ENCODE results near the gene MMUT. TPM values are rescaled to one million over a fixed set of nuclear protein-coding genes. Genes with fewer than 3 reads are reported as not detected.
"Not testable (repeated sequence)": the region's sequence is repeated elsewhere in the genome, so short reads cannot be mapped to it uniquely, and the experiment has no call there.

Gene MMUT
- polyA plus RNA-seq, 3 donors from 2014 or later, result 5.6 to 8.5 (median 8.2) TPM

DNA sequence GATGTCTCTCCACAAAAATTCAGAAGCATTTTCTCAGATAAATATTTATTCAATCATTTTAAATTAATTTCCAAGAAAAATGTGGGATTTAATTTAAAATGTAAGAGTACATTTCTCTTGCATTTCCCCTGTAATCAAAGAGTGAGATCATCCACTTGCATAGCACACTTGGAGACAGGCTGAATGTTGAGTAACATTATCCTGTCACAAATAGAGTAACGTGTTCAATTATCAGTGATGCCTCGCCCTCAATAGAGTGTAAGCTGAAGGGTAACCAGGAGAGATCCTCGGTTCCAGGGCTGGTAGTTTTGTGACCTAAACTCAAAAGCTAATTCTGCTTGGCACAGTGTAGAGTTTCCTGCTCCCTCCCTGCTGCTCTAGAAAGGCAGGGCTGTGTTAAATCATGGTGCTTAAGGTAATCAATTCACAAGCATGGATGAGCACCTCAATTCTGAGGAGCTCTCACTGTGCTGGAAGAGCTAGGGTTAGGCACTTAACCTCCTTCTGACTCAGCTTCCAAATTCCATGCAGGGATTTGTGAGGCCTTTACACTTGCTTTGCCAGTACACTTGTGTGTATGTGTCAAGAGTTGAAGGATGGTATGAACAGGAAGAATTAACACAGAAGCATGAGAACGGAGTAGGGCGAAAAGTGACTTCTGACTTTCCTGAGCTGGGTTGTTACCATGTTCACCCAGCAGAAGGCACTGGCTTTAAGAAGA is 56.6 kb downstream of the MMUT start:
- Mint-ChIP-seq H3K4me3 (no peak overlapping the region), H3K4me1 (no peaks in the 10 kb centered on the region), H3K27me3 (ENCODE audit: low read depth in 3 of 3) (no peaks in the 10 kb centered on the region), H3K9me3 (no peaks in the 10 kb centered on the region), H3K27ac (no peak overlapping the region), H3K36me3 (no peaks in the 10 kb centered on the region)
- no peak for DNase-seq

DNA sequence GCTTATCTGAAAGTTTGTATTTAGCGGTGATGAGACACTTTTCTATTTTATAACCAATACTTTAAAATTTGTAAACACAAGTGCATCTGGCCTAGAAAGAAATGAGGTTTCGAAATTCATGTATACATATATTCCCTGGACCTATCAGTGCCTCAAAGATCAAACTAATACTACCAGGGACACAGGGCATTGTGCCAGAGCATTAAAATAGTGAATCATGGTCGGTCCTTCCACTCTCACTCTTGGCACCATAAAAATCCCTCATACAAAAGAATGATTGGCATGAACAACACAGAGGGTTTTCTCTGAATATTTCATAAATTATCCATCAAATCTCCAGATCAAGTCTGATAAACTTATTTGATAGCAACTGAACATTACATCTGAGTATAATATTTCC is 62.0 kb downstream of the MMUT start:
- H3K36me3 Mint-ChIP-seq, result no peaks in the 10 kb centered on the region
- H3K4me1 Mint-ChIP-seq, result no peaks in the 10 kb centered on the region
- no peak overlapping the region for H3K4me3 Mint-ChIP-seq
- H3K27ac Mint-ChIP-seq, result no peak overlapping the region
- peaks cover 0 to under 1% (median 0%) of the 10 kb centered on the region in 6 donors for H3K9me3 Mint-ChIP-seq
- no peak for DNase-seq
- no peaks in the 10 kb centered on the region for H3K27me3 Mint-ChIP-seq (ENCODE audit: low read depth in 3 of 3)

DNA sequence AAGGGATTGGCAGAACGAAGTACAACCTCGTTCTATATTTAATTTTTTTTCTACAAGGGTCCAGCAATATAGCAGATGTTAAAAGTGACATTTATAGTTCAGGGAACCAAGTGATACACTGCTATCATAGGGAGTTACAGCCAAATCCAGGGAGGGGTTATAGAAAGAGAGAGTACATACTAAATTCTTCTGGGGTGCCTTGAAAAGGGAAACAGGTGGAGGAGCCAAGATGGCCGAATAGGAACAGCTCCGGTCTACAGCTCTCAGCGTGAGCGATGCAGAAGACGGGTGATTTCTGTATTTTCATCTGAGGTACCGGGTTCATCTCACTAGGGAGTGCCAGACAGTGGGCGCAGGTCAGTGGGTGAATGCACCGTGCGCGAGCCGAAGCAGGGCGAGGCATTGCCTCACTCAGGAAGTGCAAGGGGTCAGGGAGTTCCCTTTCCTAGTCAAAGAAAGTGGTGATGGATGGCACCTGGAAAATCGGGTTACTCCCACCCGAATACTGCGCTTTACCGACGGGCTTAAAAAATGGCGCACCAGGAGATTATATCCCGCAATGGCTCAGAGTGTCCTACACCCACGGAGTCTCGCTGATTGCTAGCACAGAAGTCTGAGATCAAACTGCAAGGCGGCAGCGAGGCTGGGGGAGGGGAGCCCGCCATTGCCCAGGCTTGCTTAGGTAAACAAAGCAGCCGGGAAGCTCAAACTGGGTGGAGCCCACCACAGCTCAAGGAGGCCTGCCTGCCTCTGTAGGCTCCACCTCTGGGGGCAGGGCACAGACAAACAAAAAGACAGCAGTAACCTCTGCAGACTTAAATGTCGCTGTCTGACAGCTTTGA is 76.2 kb downstream of the MMUT start:
- not testable (repeated sequence) for H3K27me3 Mint-ChIP-seq (ENCODE audit: low read depth in 3 of 3); H3K36me3 Mint-ChIP-seq; H3K27ac Mint-ChIP-seq; DNase-seq; H3K9me3 Mint-ChIP-seq; H3K4me1 Mint-ChIP-seq; H3K4me3 Mint-ChIP-seq

DNA sequence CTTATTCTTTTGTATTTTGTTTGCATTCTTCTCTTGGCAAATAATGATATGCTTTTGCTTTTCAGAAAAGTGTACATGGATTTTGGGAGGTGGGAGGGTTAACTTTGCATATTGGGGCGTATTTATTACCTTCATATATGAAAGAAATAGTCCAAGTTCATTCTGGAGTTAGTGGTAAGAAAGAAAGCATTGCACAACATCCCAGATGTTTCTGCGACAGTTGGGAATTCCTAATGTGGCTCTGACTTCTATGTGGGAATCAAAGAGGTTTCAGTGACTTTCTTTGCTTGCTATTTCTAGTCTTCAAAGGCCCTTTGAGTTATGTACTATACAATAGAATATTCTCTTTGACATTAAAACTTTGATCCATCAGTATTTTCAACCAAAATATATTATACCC is 78.1 kb downstream of the MMUT start:
- no peak for DNase-seq
- H3K36me3 Mint-ChIP-seq, result no peaks in the 10 kb centered on the region
- H3K9me3 Mint-ChIP-seq, result peaks cover 0 to 7% (median 6%) of the 10 kb centered on the region in 6 donors
- H3K27me3 Mint-ChIP-seq (ENCODE audit: low read depth in 3 of 3), result peaks cover 0 to 2% (median 2%) of the 10 kb centered on the region in 3 donors
- H3K27ac Mint-ChIP-seq, result no peak overlapping the region
- H3K4me3 Mint-ChIP-seq, result no peak overlapping the region
- H3K4me1 Mint-ChIP-seq, result no peaks in the 10 kb centered on the region

Other genes with a start within 250 kb of the MMUT start
- 1 to 10 TPM; 2.3 to 5.2 (median 2.3) TPM for gene CENPQ, start 117 bp upstream of the MMUT start, polyA plus RNA-seq
- gene GLYATL3, start 36.7 kb upstream of the MMUT start, polyA plus RNA-seq, result not detected
- not detected for gene C6orf141, start 87.4 kb upstream of the MMUT start, polyA plus RNA-seq
- gene RHAG, start 173.6 kb upstream of the MMUT start, polyA plus RNA-seq, result not detected